Dermis blood vessel endothelial cell (primary cell): ENCODE data around the gene CCSER2. TPM values are rescaled to one million over a fixed set of nuclear protein-coding genes. Genes with fewer than 3 reads are reported as not detected.
"Not testable (repeated sequence)": the region's sequence is repeated elsewhere in the genome, so short reads cannot be mapped to it uniquely, and the experiment has no call there.

Experiments used
- DNase-seq: peaks from one replicate; pipeline ENCODE4 v3.0.0; 2010
- total RNA-seq: library from RNA; depleted of rRNA; stranded (reverse); fragments of >200 nt; gene quantifications from 2 replicates; pipeline ENCODE4 v1.2.3, GENCODE V29; 2014

The CCSER2 gene
- total RNA-seq, 1 donor from 2014 or later: 22.5 TPM

DNA sequence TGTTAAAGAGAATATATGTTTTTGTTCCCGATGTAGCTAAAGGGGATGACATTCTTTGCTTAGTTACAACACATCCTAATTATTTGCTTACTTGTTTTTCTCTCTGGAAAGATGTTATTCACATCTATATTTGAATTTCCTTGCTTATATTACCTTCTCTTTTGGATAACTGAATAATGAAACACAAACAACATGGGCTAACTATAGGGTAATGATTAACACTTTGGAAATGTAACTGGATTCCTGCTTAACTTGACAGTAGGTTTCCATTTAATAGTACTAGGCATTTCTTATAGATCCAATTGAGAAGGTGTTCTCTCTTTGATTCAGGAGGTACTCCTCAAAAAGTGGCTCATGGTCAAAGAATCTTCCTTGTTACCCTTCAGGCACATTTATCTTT, 141.1 kb downstream of the CCSER2 start:
- DNase-seq: no peak

DNA sequence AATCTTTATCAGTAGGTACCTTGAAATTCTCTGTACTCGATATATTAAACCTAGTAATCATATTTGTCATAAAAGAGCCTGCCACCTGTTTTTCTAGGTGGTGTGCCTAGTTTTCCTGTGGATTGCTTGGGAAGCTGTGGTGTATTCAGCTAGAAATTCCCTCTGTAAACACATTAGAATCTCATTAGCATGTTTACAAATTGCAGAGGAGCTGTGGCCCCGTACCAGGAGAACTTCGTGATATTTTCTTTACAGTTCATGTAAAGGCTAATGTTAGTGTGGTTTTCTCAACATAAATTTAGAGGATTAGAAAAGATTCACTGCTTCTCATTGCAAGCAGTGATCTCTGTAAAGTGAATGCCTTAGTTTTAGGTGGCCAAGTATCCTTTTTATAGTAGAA, 144.7 kb downstream of the CCSER2 start:
- DNase-seq: no peak

DNA sequence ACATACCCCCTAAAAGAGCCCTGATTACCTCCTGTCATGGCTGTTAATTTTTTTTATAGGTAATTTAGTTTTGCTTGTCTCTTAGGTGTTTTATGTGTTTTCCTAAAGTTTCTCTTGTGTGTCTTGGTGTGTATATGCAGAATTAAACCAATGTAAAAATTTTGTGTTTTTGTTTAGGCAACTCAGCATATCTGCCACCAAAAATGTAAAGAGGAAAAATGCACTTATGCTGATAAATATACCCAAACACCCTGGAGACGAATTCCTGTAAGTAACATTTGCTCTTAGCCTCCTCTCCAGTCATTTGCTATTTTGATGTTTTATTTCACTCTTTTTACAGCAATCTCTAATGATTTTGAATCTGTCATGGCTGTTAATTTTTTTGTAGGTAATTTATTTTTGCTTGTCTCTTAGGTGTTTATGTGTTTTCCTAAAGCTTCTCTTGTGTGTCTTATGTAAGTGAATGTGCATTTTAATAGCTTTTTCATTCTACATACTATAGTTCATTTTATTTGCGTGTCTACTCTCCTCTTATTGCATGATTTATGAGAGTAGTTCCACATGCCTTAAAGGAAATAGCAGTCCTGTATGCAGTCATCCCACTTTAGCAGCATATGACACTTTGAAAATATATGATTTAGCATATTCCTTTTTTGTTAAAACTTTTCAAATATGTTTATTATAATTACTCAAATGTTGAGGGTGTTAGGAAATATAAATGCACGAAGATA, 149.2 kb downstream of the CCSER2 start:
- DNase-seq: no peak

DNA sequence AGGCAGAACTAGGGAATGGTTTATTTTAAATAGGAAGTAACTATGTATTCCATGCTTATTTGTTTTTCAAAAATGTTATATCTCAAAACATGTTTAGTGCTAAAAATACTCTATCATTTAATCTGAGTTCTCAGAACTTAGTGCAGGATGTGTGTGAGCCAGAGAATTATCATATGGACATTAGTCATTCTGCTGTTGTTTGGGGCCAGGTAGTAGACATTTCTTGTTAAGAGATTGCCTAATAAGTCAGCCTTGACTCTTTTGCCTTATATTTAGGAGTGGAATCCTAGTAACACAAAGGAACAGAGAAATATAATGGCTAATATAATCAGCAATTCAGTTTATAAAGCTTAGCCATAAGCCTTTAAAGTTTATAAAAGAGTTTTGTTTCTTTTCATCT, 149.8 kb downstream of the CCSER2 start:
- peak; percentile 54 for DNase-seq

DNA sequence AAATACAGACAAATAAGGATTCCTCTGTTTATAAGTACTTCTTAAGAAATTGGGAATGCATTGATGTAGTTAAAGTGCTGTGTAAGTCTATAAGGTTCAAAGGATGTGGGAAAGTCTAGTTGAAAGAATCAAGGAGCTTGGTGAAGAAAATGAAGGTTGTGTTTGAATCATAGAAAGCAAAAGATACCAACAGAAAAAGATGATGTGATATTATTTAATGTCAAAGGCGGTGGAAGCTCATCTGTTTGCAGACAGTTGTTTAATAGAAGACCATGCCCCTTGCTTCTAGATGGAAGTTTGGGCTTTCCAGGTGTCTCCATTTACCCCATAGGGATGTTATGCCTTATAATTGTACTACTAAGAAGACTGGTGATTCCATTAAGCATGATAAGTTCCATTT, 150.3 kb downstream of the CCSER2 start:
- DNase-seq: no peak

DNA sequence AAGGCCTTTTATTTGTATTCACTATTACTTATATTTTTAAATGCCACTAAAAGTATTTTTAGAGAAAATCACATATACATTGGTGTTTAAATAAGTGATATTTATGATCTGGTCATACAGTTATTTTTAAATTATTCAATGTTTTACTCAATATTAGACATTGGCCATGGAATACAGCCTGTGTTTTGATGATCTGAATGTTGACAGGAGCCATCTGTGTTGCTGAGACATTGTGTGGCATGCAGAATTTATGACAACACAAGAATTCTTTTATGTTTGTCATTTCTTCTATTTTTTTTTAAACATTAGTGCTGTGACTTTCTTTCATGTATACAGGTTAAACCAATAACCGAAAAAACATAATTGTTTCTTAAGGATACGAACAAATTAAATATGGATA, 156.2 kb downstream of the CCSER2 start:
- DNase-seq: no peak

DNA sequence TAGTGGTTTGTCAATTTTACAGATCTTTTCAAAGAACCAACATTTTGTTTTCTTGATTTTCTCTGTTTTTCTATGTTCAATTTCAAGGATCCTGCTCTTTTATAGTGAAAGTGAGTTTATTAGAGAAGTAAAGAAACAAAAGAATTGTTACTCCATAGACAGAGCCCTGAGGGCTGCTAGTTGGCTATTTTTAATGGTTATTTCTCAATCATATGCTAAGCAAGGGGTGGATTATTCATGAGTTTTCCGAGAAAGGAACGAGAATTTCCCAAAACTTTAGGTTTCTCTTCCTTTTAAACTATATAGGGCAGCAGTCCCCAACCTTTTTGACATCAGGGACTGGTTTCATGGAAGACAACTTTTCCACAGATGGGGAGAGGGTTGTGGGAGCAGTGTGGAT, 165.0 kb downstream of the CCSER2 start:
- no peak for DNase-seq

DNA sequence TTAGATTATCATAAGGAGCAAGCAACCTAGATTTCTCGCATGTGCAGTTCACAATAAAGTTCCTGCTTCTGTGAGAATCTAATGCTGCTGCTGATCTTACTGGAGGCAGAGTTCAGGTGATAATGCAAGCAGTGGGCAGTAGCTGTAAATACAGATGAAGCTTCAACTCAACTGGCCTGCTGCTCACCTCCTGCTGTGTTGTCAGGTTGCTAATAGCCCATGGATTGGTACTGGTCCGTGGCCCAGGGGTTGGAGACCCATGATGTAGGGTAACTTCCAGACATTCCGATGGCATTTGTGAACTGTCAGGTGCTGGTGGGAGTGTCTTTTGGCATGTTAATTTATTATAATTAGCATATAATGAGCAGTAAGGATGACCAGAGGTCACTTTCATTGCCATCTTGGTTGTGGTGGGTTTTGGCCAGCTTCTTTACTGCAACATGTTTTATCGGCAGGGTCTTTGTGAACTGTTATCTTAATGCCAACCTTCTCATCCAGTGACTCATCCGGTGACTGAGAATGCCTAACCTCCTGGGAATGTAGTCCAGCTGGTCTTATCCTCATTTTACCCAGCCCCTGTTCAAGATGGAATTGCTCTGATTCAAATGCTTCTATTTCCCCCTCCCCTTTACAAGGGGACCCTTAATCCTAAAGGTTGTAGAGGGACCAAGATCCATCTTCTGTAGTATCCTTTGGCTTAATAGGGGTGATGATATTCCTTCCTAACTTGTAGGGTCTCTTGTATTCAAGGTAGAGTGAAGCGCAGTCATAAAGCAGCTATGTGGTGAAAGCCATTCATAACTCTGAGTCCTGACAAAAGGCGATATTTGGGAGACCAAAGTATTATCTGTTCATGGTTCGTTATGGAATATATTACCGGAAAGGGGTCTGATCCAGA, 165.8 kb downstream of the CCSER2 start:
- DNase-seq: peak; percentile 47

DNA sequence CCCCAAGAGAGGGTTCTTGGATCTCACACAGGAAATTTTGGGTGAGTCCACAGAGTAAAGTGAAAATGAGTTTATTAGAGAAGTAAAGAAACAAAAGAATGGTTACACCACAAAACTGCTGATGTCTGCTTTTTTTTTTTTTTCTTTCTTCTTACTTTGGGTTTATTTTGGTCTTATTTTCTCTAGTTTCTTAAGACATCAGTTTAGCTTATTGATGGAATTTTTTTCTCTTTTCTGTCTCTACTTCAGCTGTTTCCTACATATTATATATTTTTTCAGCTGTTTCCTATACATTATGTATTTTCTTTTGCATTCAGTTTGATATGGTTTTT, 166.4 kb downstream of the CCSER2 start:
- no peak for DNase-seq

DNA sequence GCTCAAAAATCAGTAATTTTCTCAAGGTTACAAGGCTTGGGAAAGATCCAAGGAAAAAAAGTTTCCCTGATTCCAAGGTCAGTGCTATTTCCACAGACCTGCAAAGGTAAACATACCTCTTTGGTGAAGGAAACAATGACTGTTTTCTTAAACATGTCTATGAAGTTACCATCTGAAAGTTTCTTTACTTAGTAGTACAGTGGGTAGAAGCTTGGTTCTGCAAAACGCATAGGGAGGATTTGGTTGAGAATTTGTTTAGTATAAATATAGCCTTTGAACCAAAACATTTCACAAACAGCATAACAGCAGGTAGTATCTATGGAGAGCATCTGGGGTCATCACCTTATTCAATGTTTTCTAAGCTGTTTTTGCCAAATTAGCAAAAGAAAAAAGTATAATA, 169.6 kb downstream of the CCSER2 start:
- no peak for DNase-seq

DNA sequence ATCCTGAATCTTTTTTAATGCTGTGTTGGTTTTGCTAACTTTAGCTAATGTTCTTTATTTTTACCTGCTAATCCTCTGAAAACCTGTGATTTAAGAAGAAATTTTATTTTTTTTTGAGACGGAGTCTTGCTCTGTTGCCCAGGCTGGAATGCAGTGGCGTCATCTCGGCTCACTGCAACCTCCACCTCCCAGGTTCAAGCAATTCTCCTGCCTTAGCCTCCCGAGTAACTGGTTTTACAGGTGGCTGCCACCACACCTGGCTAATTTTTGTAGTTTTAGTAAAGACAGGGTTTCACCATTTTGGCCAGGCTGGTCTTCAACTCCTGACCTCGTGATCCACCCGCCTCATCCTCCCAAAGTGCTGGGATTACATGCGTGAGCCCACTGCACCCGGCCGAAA, 170.7 kb downstream of the CCSER2 start:
- DNase-seq: not testable (repeated sequence)

DNA sequence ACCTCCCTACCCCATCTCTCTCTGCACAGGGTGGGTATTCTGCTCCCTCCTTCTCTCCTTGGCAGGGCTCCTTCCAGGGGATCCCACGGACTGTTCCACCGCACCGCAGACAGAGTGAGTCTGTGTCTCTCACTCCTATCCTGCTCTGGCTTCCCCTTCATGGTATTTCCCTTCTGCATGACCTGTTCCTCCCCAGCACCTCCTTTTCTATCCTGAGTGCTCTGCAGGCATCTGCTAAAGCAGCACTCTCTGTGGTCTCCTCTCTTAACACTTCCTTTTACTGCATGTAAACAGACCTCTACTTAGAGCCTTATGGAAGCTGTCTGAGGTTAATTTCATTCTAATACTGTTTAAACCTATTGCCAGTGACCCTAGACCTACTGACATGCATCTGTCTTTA, 171.5 kb downstream of the CCSER2 start:
- no peak for DNase-seq

DNA sequence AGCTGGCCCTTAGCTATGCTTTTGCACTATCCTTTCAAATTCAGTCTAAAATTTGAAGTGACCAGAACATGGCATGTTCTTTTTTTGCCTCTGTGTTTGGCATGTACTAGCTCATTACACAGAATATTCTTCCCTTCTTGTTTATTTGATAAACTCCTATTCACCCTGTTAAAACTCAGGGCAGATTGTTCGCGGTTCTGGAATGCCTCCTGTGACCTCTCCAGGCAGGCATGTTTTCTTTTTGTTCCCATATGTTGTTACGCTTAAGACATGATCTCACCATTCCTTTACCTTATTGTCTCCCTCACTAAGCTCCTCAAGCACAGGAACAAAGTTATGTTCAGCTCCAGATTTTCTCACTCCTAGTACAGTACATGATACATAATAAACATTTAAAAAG, 181.7 kb downstream of the CCSER2 start:
- DNase-seq: peak; percentile 74

DNA sequence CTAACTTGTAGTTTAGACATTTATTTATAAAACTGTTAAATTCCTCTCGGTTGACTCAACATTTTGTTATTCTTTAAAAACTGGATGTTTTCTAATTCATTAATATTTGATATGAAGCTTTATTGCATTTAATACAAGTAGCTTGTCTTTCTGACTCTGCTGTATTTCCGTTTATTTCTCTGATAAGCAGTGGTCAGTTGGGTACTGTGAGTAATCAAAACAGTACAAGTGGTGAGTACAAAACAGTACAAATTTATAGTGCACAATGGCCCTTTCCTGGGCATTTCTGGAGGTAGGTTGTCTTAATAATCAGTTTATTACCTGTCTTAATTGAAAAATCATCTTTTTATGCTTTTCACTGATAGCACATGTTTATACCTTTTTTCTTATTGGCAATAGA, 182.7 kb downstream of the CCSER2 start:
- DNase-seq: peak; percentile 56

DNA sequence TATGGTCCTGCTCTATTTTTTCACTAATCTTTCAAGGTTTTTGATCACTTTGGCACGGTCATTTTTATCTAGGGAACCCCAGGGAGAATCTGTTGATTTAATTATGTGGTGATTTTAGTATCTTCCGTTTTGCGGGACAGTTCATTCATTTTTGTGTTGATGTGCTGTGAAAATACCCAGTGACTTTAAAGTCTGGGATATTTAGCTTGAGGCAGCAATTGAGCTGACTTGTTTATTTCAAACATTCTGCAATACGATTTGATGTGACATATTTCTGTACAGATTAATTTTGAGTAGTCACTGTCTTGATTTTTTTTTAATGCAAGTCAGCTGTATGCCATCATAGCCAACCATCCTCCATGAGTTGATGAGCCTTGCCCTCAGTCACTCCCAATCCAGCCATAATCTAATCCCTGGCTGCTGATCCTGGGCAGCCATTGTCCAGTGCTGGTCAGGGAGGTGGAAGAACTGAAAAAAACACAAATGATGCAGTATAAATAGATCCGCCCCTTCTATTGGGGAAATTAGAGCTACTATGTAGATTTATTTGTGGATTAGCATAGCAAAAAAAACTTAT, 183.4 kb downstream of the CCSER2 start:
- DNase-seq: no peak

DNA sequence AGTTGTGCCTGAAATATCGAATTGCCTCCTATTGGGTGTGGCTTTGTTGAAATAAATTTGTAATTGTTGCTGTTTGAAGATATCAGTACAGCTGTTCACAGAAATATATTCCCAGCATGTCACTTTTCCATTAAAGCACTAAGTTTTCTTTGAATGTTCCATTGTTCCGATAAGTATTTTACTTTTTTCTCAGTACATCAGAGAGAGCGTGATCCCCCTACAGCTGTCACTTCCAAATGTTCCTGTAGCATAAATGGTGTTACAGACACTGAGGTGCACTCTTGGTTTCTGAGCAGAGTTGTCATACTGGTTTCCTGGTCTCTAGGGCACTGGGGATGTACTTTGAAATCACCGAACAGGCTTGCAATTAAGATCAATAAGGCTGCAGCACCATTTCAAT, 189.2 kb downstream of the CCSER2 start:
- DNase-seq: no peak

DNA sequence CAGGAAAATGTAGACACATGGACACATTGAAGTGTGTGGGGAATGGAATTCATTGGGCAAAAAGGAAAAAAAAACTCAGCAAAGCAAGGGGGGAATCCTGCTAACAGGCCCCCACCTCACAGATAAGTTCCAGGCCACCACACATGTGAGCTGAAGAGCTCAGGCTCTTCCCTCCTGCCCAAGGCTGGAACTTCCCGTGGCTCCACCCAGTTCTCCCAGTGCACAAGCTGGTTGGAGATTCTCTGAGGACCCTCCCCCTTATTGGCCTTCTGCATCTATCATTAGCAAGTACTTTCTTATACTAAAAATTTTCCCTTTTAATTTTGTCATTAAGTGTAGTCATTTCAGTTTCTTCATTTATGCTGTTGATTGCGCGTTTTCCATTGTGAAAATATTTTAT, 190.8 kb downstream of the CCSER2 start:
- no peak for DNase-seq

DNA sequence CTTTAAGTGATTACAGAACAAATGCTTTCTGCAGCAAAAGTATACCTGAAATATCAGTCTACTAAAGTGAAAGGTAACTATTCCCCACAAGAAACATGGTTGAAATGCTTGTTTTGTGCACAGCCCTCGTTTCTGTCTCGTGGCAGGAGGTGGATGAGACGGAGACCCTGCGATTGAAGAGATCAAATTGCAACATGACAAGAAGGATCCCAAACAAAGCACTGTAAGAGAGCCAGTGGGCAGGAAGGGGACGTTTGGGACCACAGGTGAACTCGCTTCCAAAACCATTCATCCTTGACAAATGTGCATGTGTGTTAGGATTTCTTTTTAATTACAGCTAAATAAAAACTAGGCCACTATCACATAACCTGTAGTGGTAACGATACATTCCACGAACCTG, 192.6 kb downstream of the CCSER2 start:
- no peak for DNase-seq

DNA sequence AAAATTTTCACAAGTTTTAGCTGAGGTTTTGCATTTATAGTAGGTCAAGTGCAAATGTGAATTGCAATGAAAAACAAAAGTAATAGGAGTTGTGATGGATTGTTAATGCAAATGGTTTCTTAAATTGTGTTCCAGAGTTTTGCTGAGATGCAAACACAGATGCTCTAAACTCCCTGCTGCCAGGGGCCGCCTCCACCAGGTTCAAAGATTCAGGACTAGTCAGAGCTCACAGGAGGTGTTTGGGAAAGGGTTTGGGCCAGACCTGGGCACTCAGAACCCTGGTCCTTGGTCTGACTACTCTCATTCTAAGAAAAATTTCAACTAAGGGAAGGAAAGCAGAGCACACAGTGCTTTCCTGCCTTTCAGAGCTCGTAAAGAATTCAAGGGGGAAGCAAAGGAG, 193.1 kb downstream of the CCSER2 start:
- DNase-seq: no peak

DNA sequence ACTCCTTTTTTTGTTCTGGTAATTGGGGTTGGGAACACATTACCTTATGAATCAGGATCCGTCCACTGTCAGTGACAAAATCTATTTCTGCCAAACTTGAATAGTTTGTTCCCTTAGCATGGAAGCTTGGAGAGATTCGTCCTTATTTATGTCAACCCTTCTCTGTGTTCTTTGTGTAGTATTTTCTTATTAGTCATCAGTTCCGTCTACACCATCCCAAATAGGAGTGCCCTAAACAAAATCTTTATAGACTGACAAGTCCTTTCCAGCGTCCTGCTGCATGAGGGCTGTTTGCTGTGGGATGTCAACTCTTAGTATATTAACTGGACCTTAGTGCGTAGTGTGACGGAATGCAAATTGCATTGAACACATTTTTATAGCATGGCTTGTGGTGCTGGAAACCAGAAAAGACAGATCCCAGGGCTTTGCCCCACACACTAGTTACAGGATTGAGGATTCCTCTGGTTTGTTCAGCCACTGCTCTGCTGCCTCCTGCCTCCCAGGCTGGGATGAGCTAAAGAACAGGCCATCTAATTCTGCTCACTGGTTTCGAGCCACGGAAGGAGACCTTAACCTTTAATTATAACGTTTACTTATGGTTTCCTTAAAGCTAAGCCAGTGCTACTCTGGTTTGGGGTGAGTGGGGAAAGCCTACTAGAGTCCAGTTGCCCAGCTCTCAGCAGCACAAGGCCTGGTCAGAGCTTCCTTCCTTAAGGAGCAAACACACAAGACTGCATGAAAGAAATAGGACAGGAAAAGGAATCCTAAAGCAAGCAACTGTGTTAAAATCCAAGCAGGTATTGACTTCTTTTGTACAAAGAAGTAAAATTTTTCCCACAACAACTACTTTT, 194.4 kb downstream of the CCSER2 start:
- peak; percentile 41 for DNase-seq

DNA sequence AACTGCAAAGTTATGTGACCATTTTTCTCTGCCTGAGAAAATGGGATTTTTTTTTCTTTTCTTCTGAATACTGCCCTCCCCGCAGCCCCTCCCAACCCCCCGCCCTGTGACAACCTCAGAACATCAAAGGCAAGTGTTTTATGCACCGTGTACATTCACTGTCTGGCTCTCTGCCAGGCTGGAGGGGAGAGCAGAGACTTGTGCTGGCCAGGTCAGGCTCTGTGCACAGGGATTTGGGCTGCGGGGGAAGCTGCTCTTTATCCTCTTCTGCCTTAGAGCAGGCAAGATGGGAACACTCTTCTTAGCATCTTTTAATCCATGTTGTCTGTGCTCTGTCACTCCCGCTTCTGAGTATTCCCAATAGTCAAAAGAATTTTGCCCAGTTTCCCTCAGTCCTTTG, 195.1 kb downstream of the CCSER2 start:
- DNase-seq: peak; percentile 59

DNA sequence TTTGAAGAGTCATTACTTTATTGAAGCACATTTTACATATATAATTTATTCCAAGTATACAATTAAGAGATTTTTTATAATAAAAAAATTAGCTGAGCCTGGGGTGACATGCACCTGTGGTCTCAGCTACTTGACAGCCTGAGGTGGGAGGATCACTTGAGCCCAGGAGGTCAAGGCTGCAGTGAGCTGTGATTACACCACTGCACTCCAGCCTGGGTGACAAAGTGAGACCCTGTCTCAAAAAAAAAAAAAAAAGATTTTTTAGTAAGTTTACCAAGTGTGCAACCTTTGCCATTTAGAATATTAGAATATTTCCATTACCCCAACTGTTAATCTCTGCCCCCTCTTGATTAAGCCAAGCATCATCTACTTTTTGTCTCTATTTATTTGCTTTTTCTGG, 196.0 kb downstream of the CCSER2 start:
- no peak for DNase-seq
